Measurements from ENCODE around the gene ANTXRL. TPM values are rescaled to one million over a fixed set of nuclear protein-coding genes. Genes with fewer than 3 reads are reported as not detected.

ANTXRL gene
- polyA plus RNA-seq, 1 of the 3 experiments (the other 2 are of a cell fraction) = not detected

Other genes starting within 250 kb of the ANTXRL start
- gene MSMB, start 240.7 kb upstream of the ANTXRL start, polyA plus RNA-seq (2012; rRNA removed) = not detected in 2 replicates
- 0.16 and 0.21 TPM in 2 replicates for gene ANXA8L1, start 88.8 kb downstream of the ANTXRL start, polyA plus RNA-seq (2012; rRNA removed)
- 0.03 and 0.06 TPM in 2 replicates for gene NPY4R, start 179.0 kb downstream of the ANTXRL start, polyA plus RNA-seq (2012; rRNA removed)